ENCODE measurements around the gene ATF7.

DNA sequence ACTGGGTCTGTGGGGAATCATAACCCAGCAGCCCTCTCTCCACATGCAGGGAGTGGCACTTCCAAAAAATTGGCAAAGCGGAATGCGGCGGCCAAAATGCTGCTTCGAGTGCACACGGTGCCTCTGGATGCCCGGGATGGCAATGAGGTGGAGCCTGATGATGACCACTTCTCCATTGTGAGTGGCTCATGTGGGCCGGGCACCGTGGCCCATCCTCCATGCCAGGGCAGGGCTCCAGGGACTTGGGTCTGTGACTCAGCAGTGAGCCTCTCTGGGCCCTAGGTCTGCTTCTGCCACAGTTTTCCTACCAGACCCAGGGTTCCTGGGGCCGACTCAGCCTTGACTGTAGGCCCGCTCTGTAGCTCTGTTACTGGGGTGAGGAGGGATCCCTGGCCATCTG, 121.1 kb downstream of the ATF7 start:
- TF ChIP-seq, protein P1, sequence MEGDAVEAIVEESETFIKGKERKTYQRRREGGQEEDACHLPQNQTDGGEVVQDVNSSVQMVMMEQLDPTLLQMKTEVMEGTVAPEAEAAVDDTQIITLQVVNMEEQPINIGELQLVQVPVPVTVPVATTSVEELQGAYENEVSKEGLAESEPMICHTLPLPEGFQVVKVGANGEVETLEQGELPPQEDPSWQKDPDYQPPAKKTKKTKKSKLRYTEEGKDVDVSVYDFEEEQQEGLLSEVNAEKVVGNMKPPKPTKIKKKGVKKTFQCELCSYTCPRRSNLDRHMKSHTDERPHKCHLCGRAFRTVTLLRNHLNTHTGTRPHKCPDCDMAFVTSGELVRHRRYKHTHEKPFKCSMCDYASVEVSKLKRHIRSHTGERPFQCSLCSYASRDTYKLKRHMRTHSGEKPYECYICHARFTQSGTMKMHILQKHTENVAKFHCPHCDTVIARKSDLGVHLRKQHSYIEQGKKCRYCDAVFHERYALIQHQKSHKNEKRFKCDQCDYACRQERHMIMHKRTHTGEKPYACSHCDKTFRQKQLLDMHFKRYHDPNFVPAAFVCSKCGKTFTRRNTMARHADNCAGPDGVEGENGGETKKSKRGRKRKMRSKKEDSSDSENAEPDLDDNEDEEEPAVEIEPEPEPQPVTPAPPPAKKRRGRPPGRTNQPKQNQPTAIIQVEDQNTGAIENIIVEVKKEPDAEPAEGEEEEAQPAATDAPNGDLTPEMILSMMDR (IDR thresholded peaks at IDR 0.05 in 8 of 11, conservative IDR thresholded peaks at IDR 0.05 in 3 of 11) = no peak
- TF ChIP-seq POLR2A (IDR thresholded peaks at IDR 0.05) (no peak), POLR2AphosphoS5 (IDR thresholded peaks at IDR 0.05) (peak in 2 of 3 donors; percentile 7 to 36)

Measured in spleen (tissue), 7 donors.